SH-SY5Y (cell line): Measurements from ENCODE around the gene LIFR.

Source experiments
- GATA2 ChIP-seq: IDR thresholded peaks from 2 replicates; pipeline ENCODE4 v1.6.1; 2011; ENCODE audit warnings: mild to moderate bottlenecking, low read depth, low read length
- GATA3 ChIP-seq: IDR thresholded peaks from 2 replicates; pipeline ENCODE4 v1.6.1; 2011; ENCODE audit warnings: low read depth, mild to moderate bottlenecking, low read length, moderate library complexity

DNA sequence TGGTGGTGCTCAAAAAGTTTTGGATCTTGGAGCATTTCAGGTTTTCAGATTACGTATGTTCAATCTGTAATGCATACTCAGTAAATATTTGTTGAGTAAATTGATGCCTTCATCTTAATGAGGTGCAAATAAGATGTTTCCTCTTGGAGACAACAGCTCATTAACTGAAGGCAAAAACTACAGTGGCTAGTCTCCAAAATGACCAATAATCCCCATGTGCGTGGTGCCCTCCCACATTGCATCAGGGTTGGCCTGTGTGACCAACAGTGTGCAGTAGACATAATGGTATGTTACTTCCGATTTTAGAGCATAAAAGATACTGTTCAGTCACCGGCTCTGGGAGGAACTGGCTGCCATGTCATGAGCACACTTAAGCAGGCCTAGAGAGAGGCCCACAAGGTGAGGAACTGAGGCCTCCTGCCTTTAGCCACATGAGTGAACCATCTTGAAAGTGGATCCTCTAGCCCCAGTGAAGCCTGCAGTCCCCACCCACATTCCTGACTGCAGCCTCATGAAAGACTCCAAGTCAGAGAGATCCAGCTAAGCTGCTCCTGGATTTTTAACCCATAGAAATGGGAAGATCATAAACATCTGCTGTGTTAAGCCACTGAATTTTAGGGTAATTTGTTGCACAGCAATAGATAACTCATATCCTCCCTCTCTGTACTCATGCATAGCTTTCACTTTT lies 55.7 kb downstream of the LIFR start:
- TF ChIP-seq GATA2 (no peak), GATA3 (no peak)
